GM18868 (cell line): ENCODE data around the gene GRK5.

ENCODE experiments used
- ATAC-seq: cut with Tn5 transposase; IDR thresholded peaks from one replicate; pipeline ENCODE4 v1.9.1; 2021; ENCODE audit warnings: mild to moderate bottlenecking, moderate library complexity; ENCODE audit not compliant: unreplicated experiment

Gene GRK5

DNA sequence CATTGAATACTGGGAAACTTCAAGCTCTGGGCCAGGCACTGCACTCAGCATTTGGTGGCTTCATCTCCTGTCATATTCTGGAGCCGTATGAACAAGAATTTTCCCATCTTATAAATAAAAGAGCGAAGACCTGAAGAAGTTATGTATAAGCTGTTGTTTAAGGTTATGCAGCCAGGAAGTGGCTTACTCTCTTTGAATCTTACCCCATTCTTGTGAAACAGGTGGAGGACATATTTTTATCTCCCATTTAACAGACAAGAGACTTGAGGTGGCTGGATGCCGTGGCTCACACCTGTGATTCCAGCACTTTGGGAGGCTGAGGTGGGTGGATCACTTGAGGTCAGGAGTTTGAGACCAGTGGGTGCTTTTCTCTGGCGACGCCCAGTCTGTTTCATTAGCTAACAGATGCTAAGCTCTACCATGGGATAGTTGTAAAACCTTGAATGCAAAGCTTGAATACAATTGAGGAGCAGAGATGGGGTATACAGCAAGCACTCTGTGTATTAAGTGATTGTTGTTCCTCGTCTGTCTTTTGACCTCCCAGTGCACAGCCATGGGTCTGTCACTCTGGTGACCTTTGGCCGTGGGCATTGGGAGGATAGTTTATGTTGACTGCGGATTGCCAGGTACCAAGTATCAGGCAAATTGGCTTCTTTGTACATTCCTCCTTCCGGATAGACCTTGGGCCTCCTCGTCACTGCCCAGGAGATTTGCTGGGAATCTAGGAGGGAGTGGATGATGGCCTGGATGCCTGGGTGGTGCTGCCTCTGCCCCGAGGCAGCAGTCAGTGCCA lies 85.8 kb downstream of the GRK5 start:
- no peak for ATAC-seq

DNA sequence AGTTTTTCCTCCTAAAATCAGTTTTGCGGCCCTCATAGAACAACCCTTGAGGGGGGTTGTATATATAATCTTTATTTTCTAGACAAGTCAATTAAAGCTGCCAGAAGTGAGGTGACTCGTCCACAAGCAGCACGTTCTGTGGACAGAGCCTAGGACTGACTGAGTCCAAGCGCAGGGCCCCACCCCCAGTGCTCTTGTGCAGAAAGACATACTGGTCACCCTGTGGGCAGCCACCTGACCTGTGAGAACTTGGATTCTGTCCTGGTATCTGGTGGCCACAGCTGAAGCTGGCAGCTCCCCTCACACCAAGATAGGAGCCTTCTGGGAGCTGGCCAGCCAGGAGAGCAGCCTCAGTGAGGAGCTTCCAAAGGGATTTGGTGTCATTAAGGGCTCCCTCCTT lies 89.3 kb downstream of the GRK5 start:
- ATAC-seq = no peak

DNA sequence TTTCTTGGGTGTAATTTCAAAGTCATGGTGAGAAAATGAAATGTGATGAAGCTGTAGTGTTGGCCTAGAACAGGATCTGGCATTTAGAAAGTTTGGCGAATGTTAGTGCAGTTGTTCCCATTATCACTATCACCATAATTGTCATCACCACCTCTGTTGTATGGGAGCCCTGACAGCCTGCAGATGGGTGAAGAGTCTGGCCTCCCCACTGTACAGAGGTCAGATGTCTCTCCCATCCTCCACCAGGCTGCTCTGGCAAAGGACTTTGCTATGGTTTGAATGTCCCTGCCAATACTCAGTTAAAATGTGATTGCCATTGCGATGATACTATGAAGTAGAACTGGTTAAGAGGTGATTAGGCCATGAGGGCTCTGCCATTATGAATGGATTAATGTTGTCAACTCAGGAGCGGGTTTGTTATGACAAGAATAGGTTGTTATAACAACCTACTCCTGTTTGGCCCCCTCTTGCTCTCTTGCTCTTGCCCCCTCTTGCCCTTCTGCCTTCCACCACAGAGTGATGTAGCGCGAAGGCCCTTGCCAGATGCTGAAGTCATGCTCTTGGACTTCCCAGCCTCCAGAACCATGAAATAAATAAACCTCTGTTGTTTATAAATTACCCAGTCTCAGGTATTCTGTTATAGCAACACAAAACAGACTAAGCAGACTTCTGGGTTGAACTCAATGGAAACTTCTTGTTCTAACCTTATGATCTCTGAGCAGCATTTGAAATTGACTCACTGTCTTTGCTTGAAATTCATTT lies 90.0 kb downstream of the GRK5 start:
- ATAC-seq = no peak

DNA sequence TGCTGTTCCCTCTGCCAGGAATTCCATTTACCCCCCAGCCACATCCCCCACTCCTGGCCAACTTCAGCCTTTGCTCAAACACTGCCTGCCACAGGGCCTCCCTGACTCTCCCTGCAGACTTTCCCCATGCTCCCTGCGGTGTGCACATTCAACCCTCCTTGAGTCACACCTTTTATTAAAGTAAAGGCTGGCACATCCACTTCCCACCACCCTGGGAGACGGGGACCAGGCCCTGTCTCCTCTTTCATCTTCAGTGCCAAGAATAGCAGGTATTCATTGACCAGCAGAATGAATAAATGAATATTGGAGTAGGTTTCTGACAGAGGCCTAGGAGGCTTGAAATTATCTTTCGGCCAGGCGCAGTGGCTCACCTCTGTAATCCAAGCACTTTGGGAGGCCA lies 91.4 kb downstream of the GRK5 start:
- no peak for ATAC-seq

DNA sequence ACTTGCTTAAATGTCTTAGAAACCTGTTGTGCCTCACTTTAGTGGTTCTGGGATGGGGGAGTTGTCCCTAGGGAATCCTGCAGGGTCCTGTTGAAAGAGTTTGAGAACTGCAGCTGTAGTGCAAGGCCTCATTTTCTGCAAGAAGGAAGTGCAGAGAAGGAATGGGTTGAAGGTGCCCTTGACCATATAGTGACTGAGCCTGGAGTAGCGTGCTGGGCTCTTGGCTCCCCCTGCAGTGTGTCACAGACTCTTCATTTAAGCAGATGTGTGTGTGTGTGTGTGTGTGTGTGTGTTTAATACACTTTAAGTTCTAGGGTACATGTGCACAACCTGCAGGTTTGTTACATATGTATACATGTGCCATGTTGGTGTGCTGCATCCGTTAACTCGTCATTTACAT lies 92.2 kb downstream of the GRK5 start:
- peak; percentile 54 for ATAC-seq

DNA sequence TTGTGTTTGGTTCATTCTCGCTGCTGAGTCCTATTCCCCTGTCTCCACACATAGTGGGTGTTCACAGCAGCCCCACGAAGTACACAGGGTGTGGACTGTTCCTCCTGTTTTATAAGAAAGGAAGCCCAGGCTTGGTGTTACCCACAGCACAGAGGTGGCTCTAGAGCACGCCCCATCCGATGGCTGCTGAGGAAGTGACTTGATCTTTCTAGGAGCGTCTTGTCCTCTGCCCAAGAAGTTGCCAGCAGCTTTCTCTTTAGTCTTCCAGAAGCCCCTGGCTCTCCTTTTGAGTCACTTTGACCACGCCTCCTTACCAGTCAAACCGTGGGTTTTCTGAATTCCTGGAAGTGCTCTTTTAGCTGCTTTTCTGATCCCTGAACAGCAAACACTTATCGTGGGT lies 94.0 kb downstream of the GRK5 start:
- ATAC-seq = no peak

DNA sequence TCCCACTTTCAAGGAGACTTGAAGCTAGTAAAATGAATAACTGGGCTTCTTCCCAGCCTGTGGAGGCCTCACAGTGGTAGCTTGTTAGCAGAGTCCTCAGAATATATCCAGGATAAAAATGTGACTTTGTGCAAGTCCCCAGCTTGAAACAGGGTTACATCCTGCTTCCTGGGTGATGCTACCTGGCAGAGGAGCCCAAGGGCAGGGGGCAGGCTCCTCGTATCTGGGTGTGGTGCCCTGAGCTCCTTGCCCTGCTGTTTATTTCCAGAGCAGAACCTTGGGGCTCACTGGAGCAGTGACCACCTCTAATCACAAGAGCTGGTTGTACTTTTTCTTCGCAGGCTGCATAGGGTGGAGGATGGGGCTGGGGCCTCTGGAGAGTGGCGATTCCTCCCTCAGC lies 94.8 kb downstream of the GRK5 start:
- ATAC-seq = no peak

DNA sequence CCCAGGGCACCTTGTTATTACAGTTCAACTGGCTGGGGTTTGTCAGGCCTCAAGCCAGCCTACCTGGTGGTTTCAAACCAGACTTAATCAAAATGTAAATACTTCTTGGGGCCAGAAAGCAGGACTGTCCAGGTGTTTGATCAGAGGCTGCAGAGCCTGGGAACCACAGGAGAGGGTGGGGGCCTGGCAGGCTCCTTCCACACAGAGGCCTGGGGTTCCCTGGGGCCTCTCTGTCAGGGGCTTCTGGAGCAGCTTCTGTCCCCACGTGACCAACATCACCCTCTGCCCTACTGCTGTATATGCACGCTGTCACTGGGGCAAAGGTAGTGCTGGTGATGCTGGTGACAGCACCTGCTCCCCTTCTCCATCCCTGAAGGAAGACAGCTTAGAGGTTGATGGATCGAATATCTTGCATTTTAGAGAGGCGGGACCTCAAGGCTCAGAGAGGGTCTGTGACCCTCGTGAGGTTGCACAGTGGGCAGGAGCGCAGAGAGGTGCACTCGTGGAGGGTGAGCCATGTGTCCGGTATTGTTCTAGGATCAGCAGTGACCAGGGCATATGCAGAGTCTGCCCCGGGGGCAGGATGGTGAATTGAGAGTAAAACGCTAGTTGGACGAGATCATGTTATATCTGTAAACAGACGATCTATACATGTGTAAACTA lies 95.4 kb downstream of the GRK5 start:
- no peak for ATAC-seq

DNA sequence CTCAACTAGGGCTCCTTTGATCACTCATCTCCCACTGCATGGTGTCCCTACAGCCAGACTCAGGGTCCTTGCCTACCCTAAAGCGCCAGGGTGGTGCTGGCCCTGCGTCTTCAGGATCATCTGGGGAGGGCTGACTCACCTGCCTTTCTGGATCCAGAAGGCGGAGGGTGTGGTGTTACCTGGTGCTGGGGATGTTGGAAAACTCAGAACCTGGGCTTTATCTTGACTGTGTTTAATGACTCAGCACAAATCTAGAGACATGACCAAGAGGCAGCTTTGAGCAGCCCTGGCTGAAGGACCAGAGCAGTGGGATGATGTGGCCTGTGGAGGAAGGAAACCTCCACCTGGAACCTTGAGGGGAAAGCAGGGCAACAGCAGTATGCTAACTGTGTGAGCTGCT lies 96.5 kb downstream of the GRK5 start:
- no peak for ATAC-seq

DNA sequence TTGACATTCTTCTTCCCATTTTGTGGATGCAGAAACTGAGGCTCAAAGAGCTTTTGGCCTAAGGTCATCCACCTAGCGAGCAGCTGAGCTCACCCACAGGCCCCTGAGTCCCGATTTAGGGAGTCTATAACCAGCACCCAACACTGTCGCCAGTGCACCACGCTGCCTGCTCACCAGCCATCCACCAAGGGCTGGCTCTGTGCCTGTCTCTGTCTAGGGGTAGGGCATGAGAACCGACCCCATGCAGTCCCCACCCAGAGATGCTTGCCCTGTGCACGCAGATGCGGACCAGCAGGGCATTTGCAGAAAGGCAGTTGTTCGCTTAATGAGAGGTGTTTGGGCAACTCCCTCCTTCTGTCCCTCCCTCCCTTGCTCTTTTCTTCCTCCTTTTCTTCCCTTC lies 97.2 kb downstream of the GRK5 start:
- ATAC-seq = no peak

DNA sequence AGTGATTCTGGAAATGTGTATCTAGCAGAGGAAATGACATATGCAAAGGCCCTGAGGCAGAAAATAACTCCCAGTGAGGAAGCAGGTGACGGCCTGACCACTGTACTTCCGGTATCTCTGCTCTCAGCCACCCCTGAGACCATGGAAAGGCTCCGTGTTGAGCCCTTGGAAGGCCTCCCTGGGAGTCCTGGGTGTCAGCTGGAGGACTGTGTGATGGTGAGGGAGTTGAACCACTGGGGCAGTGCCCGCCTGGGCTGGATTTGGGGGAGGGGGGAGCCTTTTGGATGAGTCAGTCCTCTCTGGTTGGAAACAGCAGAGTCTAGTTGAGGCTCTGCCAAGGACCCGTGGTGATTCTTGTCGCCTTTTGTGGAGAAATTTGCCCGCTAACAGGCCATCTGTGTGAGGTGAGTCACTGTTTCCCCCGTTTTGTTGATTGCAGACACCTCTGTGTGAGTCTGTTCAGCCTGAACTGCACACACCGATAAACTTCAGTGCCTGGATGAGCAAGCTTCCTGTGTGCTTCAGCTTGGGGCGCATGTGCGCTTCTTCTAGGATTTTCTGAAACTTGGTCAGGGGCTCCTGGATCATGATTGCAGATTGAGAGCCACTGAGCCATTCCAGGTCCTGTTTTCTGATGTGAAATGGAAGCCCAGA lies 98.6 kb downstream of the GRK5 start:
- ATAC-seq = peak; percentile 65

DNA sequence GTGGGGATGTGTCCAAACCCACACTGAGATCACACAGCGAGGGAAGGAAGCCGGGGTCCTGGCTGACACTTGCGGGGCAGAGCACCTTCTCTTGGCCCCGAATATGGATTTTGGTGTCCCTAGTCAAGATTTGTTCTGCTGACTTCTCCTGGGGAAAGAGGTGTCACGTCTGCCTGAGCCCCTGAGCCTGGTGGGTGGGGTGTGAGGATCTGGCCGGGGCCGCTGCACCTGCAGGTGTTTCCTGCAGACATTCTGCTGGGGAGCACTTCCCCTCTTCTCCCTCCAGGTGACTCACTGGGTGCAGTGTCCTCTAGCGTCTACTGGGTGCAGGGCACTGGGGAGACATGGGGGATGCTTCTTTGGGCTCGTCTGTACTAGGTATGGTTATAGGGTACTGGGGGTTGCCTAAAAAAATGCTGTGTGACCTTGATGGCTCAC lies 99.2 kb downstream of the GRK5 start:
- ATAC-seq = peak; percentile 74

DNA sequence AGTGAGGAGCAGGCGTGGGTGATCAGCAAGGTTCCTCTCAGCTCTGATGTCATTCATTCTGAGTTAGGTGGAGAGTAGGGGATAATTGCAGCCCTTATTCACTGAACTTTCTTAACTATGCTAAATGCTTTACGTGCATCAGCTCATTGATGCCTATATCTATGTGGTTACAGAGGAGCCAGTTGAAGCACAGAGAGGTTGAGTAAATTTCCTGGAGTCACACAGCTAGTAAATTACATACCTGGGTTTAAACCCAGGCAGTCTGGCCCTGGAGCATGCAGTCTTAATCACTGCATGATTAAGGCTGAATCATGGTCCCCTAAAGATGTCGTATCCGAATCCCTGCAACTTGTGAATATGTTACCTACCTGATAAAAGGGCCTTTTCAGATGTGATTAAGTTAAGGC lies 99.6 kb downstream of the GRK5 start:
- no peak for ATAC-seq

DNA sequence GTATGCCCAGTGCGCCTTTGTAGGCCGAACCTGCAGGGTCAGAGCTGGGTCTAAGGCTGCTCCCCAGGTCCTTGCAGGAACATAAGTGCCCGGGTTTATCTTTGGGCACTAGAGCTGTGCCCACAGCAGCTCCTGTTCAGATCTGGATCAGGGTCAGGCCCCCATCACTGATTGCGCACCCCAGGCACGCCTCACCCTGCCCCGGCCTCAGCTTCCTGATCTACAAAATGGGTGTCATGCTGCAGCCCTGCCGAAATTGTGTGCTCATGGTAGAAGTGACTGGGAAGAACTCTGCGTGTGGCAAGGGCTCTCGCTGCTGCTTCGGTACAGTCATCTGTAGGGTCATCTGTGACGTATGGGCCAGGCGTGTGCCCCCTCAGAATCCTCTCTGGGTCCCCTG lies 100.7 kb downstream of the GRK5 start:
- no peak for ATAC-seq

DNA sequence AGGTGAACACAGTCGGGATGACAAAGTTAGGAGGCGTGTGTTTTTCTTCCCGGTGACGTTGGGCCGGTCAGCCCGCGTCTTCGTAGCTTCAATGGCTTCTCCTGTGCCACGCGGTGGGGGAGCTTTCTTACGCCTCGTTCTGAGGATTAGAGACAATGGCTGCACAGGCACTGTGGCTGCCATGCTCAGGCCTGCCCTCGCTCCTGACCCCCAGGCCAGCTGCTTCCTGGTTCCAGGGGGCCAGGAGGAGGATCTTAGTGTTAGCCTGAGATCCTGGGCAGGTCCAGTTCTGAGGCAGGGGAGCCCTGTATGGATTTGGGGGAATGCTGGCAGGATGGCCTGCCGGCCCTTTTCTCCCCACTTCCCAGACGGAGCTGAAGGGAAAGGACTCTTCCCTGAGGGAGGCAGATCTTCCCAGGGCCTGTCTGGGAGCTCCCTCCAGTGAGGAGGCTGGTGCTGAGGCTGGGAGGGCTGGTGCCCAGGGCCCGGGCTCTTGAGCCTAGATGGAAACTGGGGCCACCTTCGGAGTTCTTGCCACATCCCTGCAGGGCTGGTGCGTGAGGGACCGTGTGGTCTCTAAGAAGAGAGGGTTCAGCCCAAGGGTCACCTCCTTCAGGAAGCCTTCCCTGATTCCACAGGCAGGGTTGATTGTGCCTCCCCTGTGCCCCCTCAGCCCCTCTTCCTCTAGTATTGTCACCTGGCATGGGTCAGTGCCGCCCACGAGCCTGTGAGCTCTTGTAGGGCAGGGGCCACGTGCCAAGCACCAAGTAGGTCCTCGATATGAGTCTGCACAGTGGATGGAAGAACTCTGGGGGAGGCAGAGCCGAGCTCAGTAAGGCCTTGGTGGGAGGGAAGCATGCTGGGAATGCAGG lies 101.4 kb downstream of the GRK5 start:
- ATAC-seq = no peak

DNA sequence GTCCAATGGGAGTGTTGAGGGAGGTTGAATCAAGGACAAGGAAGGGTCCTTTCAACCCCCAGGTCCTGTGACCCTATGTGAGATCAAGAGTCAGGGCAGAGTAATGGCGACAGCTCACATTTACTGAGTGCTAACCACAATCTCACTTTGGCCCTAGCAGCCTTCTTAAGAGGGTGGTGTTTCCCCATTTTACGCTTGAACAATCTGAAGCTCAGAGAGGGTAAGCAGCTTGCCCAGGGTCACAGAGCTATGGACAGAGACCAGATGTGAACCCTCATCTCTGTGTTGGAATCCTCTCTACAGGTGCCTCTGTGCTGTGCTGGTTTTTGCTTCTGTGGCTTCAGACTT lies 102.0 kb downstream of the GRK5 start:
- peak; percentile 18 for ATAC-seq

DNA sequence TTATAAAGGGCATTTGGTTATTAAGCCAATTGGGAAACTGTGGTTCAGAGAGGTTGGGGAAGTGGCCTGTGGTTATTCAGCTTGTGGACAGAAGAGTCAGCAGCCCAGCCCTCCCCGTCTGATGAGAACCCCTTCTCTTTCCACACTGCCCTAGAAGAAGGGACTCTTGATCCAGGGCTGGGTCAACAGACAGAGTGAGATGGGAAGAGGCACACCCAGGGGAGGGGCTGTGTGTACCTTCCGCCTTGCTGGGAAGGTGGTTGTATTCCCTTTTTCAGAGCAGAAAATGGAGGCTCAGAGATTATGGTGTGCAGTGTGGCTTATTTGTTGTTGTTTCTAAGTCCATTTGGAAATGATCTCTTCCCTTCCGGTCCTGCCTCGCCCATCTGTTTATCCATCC lies 103.4 kb downstream of the GRK5 start:
- ATAC-seq = no peak

DNA sequence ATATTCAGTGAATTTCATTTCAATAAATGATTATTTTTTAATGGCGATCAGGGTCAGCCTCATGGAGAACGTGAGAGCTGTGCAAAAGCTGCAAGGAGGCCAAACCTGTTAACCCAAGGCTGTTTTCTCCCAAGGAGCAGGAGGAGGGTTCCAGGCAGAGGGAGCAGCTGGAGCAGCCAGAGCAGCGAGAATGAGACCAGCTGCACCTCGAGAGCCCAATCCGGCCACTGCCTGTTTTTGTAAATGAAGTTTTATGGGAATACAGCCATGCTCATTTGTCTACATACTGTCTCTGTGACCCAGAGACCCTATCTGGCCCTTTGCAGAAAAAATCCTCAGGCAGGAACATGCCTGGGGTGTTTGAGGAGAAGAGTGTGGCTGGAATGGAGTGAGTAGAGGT lies 104.9 kb downstream of the GRK5 start:
- no peak for ATAC-seq

DNA sequence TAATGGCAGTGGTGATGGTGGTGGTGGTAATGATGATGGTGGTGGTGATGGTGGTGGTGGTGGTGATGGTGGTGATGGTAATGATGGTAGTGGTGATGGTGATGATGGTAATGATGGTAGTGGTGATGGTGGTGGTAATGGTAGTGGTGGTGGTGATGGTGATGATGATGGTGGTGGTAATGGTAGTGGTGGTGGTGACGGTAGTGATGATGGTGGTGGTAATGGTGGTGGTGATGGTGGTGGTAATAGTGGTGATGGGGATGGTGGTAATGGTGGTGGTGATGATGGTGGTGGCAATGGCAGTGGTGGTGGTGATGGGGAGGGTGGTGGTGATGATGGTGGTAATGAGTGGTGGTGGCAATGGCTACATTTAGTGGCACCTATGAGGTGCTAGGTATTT lies 105.7 kb downstream of the GRK5 start:
- no peak for ATAC-seq

DNA sequence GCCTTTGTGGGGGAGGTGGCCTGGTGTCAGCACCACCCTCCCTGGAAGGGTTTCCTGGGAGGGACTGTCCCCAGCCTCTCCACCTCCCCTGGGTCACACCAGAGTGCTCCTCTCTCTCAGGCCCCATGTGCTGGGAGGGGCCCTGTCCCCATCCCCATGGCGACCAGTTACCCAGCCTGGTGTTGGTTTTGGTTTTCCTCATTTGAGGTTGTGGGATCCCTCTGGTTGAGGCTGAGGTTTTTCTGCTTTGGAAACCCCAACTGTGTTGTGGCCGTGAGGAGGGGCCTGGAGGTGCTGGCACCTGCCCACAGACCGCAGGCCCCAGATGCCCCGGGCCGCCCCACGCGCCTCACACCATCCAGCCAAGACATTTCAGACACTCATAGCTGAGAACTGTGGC lies 106.3 kb downstream of the GRK5 start:
- ATAC-seq = peak; percentile 70

DNA sequence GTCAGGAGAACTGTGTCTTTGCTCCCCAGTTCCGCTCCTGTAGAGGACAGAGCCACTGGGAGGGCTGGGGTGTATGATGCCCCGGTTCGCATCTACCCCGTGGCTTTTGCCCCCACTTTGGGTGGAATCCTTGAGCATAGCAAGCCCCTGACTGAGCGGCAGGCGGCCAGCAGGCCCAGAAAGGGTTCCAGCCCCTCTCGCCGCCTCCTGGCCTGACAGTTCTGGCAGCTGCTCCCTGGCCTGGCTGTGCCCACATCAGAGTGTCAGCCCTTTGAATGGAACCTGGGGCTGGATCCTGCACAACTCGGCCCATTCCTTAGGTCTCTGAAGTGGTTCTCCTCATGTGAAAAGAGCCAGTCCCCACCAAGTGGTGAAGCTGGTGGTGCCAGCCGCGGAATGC lies 106.7 kb downstream of the GRK5 start:
- no peak for ATAC-seq
